KBM-7 (cell line): ENCODE measurements around the gene KIAA0930.

Experiments
- DNase-seq: peaks from one replicate; pipeline ENCODE4 v3.0.0-alpha.2; 2015
- in situ Hi-C: fragments of 300-500 bp; cut with MboI; formaldehyde crosslinking; loops from 2 replicates; pipeline ENCODE4 v1.14.3; 2020; ENCODE audit warnings: low sequenced_read_pairs, low pct_unique_long_range_greater_than_20kb, mixed read lengths

KIAA0930 gene

GRCh38 chr22:45159652-45160462 is 80.8 kb downstream of the KIAA0930 start:
- in situ Hi-C loops, result no loop called here
- DNase-seq, result peak; percentile 69

GRCh38 chr22:45157907-45158306 is 82.8 kb downstream of the KIAA0930 start:
- DNase-seq, result no peak
- in situ Hi-C loops, result no loop called here

GRCh38 chr22:45155050-45155840 is 85.4 kb downstream of the KIAA0930 start:
- DNase-seq, result no peak
- in situ Hi-C loops, result no loop called here

GRCh38 chr22:45154383-45154782 is 86.3 kb downstream of the KIAA0930 start:
- in situ Hi-C loops, result no loop called here
- no peak for DNase-seq

- in situ Hi-C loops, result no loop called here
- no peak for DNase-seq
Observed at GRCh38 chr22:45151503-45151902, 89.2 kb downstream of the KIAA0930 start.

GRCh38 chr22:45150139-45150538 is 90.6 kb downstream of the KIAA0930 start:
- DNase-seq, result no peak
- in situ Hi-C loops, result no loop called here

GRCh38 chr22:45149671-45150070 is 91.0 kb downstream of the KIAA0930 start:
- no peak for DNase-seq
- in situ Hi-C loops, result no loop called here

GRCh38 chr22:45144916-45145315 is 95.8 kb downstream of the KIAA0930 start:
- in situ Hi-C loops, result no loop called here
- DNase-seq, result no peak

GRCh38 chr22:45142376-45142775 is 98.3 kb downstream of the KIAA0930 start:
- no peak for DNase-seq
- in situ Hi-C loops, result no loop called here
